Keratinocyte (primary cell): Measurements from ENCODE around the gene RNLS. TPM values are rescaled to one million over a fixed set of nuclear protein-coding genes. Genes with fewer than 3 reads are reported as not detected.

Source experiments
- DNase-seq: peaks from one replicate; pipeline ENCODE4 v3.0.0-alpha.2; 2011; ENCODE audit warnings: low read depth, missing footprints, low spot score
- FAIRE-seq: peaks from 2 replicates; lab custom pipeline; 2011; peaks lifted over from hg19 to GRCh38; lab: Jason Lieb, UNC
- H2AFZ ChIP-seq: 2 replicates; pipeline ENCODE4 v1.6.0; 2012; ENCODE audit warnings: low read length, control low read depth, inconsistent platforms; ENCODE audit not compliant: control insufficient read depth
- H3K27ac ChIP-seq: 2 replicates; pipeline ENCODE4 v1.5.1; 2011; ENCODE audit warnings: low read length; ENCODE audit not compliant: control insufficient read depth, insufficient read depth
- H3K27me3 ChIP-seq: 3 replicates; pipeline ENCODE4 v1.6.0; 2011; ENCODE audit warnings: low read length; ENCODE audit not compliant: control insufficient read depth, insufficient read depth; ENCODE audit errors: extremely low read depth
- H3K36me3 ChIP-seq, 2 experiments: 2 replicates in 1 of 2; 3 replicates in 1 of 2; pipeline ENCODE4 v1.5.1; 2011; ENCODE audit warnings: low read length in 2 of 2, mild to moderate bottlenecking in 1 of 2; ENCODE audit not compliant: control insufficient read depth in 2 of 2, insufficient read depth in 2 of 2; ENCODE audit errors: extremely low read depth in 1 of 2
- H3K4me1 ChIP-seq: 3 replicates; pipeline ENCODE4 v1.5.1; 2011; ENCODE audit warnings: low read length; ENCODE audit not compliant: control insufficient read depth, insufficient read depth; ENCODE audit errors: extremely low read depth
- H3K4me2 ChIP-seq: 3 replicates; pipeline ENCODE4 v1.6.0; 2011; ENCODE audit warnings: low read depth, low read length; ENCODE audit not compliant: control insufficient read depth, insufficient read depth; ENCODE audit errors: extremely low read depth
- H3K4me3 ChIP-seq, 3 experiments: fragments of 200-600 bp in 1 of 3; sonication (generic) in 1 of 3; 2 replicates in 2 of 3; 3 replicates in 1 of 3; pipeline ENCODE4 v1.5.1; 2011 to 2016; ENCODE audit warnings: low read length in 3 of 3, mild to moderate bottlenecking in 3 of 3, control low read depth in 2 of 3, inconsistent platforms in 1 of 3, low read depth in 1 of 3, mixed read lengths in 1 of 3, mixed run types in 1 of 3, moderate library complexity in 1 of 3; ENCODE audit not compliant: control insufficient read depth in 2 of 3, insufficient read depth in 2 of 3; ENCODE audit errors: extremely low read depth in 1 of 3
- H3K79me2 ChIP-seq: 2 replicates; pipeline ENCODE4 v1.6.0; 2012; ENCODE audit warnings: low read length; ENCODE audit not compliant: control insufficient read depth, insufficient read depth
- H3K9ac ChIP-seq: 3 replicates; pipeline ENCODE4 v1.6.0; 2011; ENCODE audit warnings: low read length; ENCODE audit not compliant: control insufficient read depth, insufficient read depth; ENCODE audit errors: extremely low read depth
- H3K9me1 ChIP-seq: 3 replicates; pipeline ENCODE4 v1.6.0; 2011; ENCODE audit warnings: low read length; ENCODE audit not compliant: control insufficient read depth, insufficient read depth; ENCODE audit errors: extremely low read depth
- H3K9me3 ChIP-seq: 2 replicates; pipeline ENCODE4 v1.5.1; 2012; ENCODE audit warnings: low read depth, low read length; ENCODE audit not compliant: control insufficient read depth
- H4K20me1 ChIP-seq: 3 replicates; pipeline ENCODE4 v1.6.0; 2011; ENCODE audit warnings: low read length; ENCODE audit not compliant: control insufficient read depth, insufficient read depth; ENCODE audit errors: extremely low read depth
- EZH2 ChIP-seq: IDR thresholded peaks from one replicate; pipeline ENCODE4 v1.6.1; 2012; ENCODE audit warnings: inconsistent platforms, mild to moderate bottlenecking, low read length, moderate library complexity
- dilution Hi-C: fragments of 300-500 bp; cut with MboI; formaldehyde crosslinking; loops from one replicate; pipeline ENCODE4 v1.7.0; 2020; ENCODE audit warnings: low sequenced_read_pairs; ENCODE audit not compliant: extremely low pct_ligation_motif_present
- polyA plus RNA-seq, 5 experiments: library from polyadenylated mRNA; depleted of rRNA in 3 of 5; stranded (reverse) in 3 of 5; stranded (forward) in 1 of 5; unstranded in 1 of 5; fragments of >200 nt; gene quantifications; 1 replicate in 1 of 5; 2 replicates in 3 of 5; 3 replicates in 1 of 5; pipeline versions ENCODE4 v1.2.1 to v1.2.3, GENCODE V29; 2011 to 2012; ENCODE audit warnings: missing spikeins in 2 of 5, low read depth in 1 of 5, low replicate concordance in 1 of 5
- TF ChIP-seq, protein P1 (sequence below), 3 experiments: IDR thresholded peaks in 1 of 3; conservative IDR thresholded peaks in 1 of 3; optimal IDR thresholded peaks in 1 of 3; 2 replicates in 2 of 3; 3 replicates in 1 of 3; pipeline versions ENCODE3 to v1.5.1; 2011; ENCODE audit warnings: low read length in 3 of 3, mild to moderate bottlenecking in 3 of 3, moderate library complexity in 2 of 3, control low read depth in 1 of 3, inconsistent platforms in 1 of 3; ENCODE audit not compliant: insufficient read depth in 2 of 3; ENCODE audit errors: extremely low read depth in 1 of 3

RNLS gene
- polyA plus RNA-seq, 1 donor (not counting 4 experiments of a cell fraction or from before 2014, with no cell fraction given): 6.8 TPM

GRCh38 chr10:88299787-88300186 lies 283.3 kb downstream of the RNLS start:
- Histone ChIP-seq H3K27me3 (no peaks in the 10 kb centered on the region), H4K20me1 (no peaks in the 10 kb centered on the region), H3K9me1 (no peaks in the 10 kb centered on the region), H3K4me2 (no peak overlapping the region), H3K4me3 (no peak overlapping the region), H3K79me2 (no peaks in the 10 kb centered on the region), H3K36me3 (no peaks in the 10 kb centered on the region), H3K9ac (no peak overlapping the region), H2AFZ (no peak overlapping the region), H3K27ac (no peak overlapping the region), H3K4me1 (no peaks in the 10 kb centered on the region), H3K9me3 (no peaks in the 10 kb centered on the region)
- FAIRE-seq: no peak
- no peak for DNase-seq
- TF ChIP-seq, protein P1, sequence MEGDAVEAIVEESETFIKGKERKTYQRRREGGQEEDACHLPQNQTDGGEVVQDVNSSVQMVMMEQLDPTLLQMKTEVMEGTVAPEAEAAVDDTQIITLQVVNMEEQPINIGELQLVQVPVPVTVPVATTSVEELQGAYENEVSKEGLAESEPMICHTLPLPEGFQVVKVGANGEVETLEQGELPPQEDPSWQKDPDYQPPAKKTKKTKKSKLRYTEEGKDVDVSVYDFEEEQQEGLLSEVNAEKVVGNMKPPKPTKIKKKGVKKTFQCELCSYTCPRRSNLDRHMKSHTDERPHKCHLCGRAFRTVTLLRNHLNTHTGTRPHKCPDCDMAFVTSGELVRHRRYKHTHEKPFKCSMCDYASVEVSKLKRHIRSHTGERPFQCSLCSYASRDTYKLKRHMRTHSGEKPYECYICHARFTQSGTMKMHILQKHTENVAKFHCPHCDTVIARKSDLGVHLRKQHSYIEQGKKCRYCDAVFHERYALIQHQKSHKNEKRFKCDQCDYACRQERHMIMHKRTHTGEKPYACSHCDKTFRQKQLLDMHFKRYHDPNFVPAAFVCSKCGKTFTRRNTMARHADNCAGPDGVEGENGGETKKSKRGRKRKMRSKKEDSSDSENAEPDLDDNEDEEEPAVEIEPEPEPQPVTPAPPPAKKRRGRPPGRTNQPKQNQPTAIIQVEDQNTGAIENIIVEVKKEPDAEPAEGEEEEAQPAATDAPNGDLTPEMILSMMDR (optimal IDR thresholded peaks at IDR 0.05 in 1 of 3, IDR thresholded peaks at IDR 0.05 in 1 of 3, conservative IDR thresholded peaks at IDR 0.05 in 1 of 3; ENCODE audit: extremely low read depth in 1 of 3, insufficient read depth in 2 of 3, low read length in 3 of 3): no peak
- no peak for TF ChIP-seq EZH2
- dilution Hi-C loops: no loop called here

DNA sequence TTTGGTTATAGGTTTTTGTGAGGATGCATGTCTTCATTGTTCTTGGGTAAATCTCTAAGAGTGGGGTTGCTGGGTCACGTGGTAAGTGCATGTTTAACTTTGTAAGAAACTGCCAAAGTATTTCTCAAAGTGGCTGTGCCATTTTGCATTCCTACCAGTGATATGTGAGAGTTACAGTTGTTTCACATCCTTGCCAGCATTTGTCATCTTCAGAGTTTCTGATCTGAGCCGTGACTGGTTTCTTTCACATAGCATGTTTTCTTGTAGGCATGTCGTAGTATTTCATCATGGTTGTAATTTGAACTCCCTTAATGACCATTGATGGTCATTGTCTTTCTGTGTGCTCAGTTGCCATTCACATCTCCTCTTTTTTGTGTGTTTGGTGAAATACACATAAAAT lies 286.0 kb downstream of the RNLS start:
- H3K4me3 ChIP-seq: no peak overlapping the region
- no peaks in the 10 kb centered on the region for H3K79me2 ChIP-seq
- TF ChIP-seq, protein P1 (optimal IDR thresholded peaks at IDR 0.05 in 1 of 3, IDR thresholded peaks at IDR 0.05 in 1 of 3, conservative IDR thresholded peaks at IDR 0.05 in 1 of 3; ENCODE audit: extremely low read depth in 1 of 3, insufficient read depth in 2 of 3, low read length in 3 of 3): no peak
- TF ChIP-seq EZH2: no peak
- H3K4me2 ChIP-seq: no peak overlapping the region
- no peak overlapping the region for H2AFZ ChIP-seq
- no peaks in the 10 kb centered on the region for H3K27me3 ChIP-seq
- no peaks in the 10 kb centered on the region for H3K36me3 ChIP-seq
- H3K9me3 ChIP-seq: no peaks in the 10 kb centered on the region
- DNase-seq (no peak), FAIRE-seq (peak; percentile 17)
- H4K20me1 ChIP-seq: no peaks in the 10 kb centered on the region
- dilution Hi-C loops: no loop called here
- H3K27ac ChIP-seq: no peak overlapping the region
- no peaks in the 10 kb centered on the region for H3K4me1 ChIP-seq
- H3K9me1 ChIP-seq: no peaks in the 10 kb centered on the region
- H3K9ac ChIP-seq: no peak overlapping the region
